Right kidney (tissue), 9 donors: Measurements from ENCODE around the gene GNPTAB.
A peak's percentile ranks its signal among the peaks of the same experiment; 100 is the strongest.
"Not testable (repeated sequence)": the region's sequence is repeated elsewhere in the genome, so short reads cannot be mapped to it uniquely, and the experiment has no call there.

ENCODE experiments used
- DNase-seq: peaks from one replicate; pipeline ENCODE4 v3.0.0-alpha.2; 2016
- long read RNA-seq, 8 donors: transcript quantifications; one replicate each; lab custom pipeline, GENCODE V29; 2026

GNPTAB gene
- long read RNA-seq, donor 1, partial matches to known transcripts, result 20 of 22 reads
- long read RNA-seq, donor 1, other reads (novel, unspliced or antisense), result 0 of 22 reads
- long read RNA-seq, donor 2, full-length matches to known transcripts, result 2 of 17 reads
- long read RNA-seq, donor 2, partial matches to known transcripts, result 15 of 17 reads
- long read RNA-seq, donor 2, other reads (novel, unspliced or antisense), result 0 of 17 reads
- long read RNA-seq, donor 3, result 0 reads
- long read RNA-seq, donor 4, result 0 reads
- long read RNA-seq, donor 5, full-length matches to known transcripts, result 3 of 8 reads
- long read RNA-seq, donor 5, partial matches to known transcripts, result 5 of 8 reads
- long read RNA-seq, donor 5, other reads (novel, unspliced or antisense), result 0 of 8 reads
- long read RNA-seq, donor 6, full-length matches to known transcripts, result 5 of 5 reads
- long read RNA-seq, donor 6, partial matches to known transcripts, result 0 of 5 reads
- long read RNA-seq, donor 6, other reads (novel, unspliced or antisense), result 0 of 5 reads
- long read RNA-seq, donor 7, full-length matches to known transcripts, result 3 of 3 reads
- long read RNA-seq, donor 7, partial matches to known transcripts, result 0 of 3 reads
- long read RNA-seq, donor 7, other reads (novel, unspliced or antisense), result 0 of 3 reads
- long read RNA-seq, donor 8, full-length matches to known transcripts, result 6 of 6 reads
- long read RNA-seq, donor 8, partial matches to known transcripts, result 0 of 6 reads
- long read RNA-seq, donor 8, other reads (novel, unspliced or antisense), result 0 of 6 reads

- DNase-seq, result peak; percentile 90
Observed at GRCh38 chr12:101830367-101831325, at the start of gene GNPTAB. TSS of gene GNPTAB (minus strand) at chr12:101830959. CDS start at chr12:101830675, 284 bp downstream.

DNA sequence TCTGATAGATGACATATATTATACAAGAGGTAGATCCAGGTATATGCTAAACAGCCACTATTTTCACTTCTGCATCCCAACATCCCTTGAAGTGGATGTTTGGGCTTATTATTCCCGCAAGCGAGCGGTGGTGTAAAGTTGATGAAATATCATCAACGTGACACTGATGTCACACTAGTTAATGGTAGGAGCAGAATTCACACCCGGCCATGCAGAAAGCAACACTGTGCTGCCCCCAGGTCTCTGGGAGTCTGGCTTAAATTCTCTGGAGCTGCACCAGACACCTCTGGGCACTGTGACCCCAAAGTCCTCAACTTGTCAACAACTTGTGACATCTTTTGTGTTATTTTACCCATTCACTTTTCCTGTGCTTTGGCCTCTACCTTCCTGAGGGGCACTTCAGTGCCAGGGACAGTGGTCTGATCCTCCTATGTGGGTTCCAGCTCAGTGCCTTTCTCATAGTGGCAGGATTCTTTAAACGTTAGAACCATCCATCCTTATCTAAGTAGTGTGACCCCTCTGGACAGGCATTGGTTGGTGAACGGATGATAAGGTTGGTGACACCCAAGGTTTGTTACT is 47.6 kb upstream of the GNPTAB start:
- DNase-seq, result peak; percentile 43

DNA sequence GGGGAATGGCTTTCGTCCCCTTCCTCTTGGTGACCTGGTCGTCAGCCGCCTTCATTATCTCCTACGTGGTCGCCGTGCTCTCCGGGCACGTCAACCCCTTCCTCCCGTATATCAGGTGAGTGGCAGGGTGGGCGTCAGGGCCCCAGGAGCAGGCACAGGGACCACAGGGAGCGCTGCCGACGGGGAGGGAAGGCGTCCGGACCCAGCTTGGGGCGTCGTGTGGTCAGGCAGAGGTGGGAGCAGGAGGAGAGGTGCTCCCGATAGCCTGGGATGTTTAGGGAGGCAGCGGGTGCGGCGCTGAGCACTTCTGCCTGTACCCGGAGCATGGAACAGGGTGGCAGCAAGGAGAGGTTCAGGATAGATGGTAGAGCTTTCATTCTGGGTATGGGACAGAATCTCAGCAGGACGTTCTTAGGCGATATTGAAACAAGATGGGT is 47.1 kb upstream of the GNPTAB start:
- DNase-seq, result peak; percentile 80

- DNase-seq, result peak; percentile 95
Observed at GRCh38 chr12:101876861-101877805, 46.4 kb upstream of the GNPTAB start, which contains the start of gene DRAM1. TSS of gene DRAM1 (plus strand) at chr12:101877580. CDS start at chr12:101877790, 210 bp downstream.

DNA sequence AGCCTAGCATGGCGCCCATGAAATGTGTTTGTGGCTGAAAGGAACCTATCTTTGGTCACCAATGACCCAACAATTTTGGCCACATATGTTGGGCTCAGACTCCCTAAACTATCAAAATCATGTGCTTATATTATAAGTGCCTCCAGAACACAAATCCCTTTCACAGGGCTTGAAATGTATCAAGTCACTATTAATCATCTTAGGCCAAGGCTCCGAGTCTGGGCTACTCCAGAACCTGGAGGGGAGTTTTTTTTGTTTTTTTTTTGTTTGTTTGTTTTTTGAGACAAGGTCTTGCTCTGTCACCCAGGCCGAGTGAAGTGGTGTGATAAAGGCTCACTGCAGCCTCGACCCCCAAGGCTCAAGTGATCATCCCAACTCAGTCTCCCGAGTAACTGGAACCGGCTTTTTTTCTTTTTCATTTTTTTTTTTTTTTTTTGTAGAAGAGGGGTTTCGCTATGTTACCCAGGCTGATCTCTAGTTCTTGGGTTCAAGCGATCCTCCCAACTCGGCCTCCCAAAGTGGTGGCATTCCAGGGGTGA is 45.6 kb upstream of the GNPTAB start:
- DNase-seq, result peak; percentile 20

GRCh38 chr12:101875162-101875561 is 44.4 kb upstream of the GNPTAB start:
- no peak for DNase-seq

GRCh38 chr12:101870925-101871324 is 40.2 kb upstream of the GNPTAB start:
- no peak for DNase-seq

GRCh38 chr12:101867619-101868018 is 36.9 kb upstream of the GNPTAB start:
- not testable (repeated sequence) for DNase-seq

DNA sequence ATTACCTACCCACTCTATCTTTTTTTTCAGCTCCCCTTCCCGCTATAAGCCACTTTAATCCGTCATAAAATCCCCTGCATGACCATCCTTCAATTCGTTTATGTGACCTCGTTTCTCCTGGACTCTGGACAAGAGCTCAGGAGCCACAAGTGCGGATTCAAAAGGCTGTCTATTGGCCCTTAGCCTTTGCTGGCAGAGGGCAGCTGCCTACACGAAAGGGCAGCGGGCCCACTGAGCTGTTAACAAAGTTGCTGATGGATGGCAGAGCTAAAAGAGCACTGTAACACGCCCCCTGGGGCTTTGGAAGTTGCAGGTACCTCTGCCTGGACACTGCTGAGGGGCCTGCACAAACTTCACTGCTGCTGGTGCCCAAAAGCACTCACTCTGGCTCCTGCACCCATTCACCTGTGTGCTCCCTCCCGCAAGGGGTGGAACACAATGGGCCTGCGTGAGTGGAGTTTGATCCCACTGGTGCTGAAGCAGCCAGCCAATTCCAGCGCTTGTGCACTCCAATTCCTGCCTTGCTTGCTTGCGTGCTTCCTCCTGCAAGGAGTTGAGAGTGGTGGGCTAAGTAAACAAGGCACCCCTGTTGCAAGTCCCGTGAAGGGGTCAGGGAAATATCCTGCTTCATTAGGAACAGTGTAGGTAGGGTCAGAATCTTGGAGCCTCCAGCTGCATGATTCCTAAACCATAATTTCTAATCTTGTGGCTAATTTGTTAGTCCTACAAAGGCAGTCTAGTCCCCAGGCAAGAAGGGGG is 36.0 kb upstream of the GNPTAB start:
- DNase-seq, result no peak

- DNase-seq, result no peak
Observed at GRCh38 chr12:101863981-101864380, 33.2 kb upstream of the GNPTAB start.

DNA sequence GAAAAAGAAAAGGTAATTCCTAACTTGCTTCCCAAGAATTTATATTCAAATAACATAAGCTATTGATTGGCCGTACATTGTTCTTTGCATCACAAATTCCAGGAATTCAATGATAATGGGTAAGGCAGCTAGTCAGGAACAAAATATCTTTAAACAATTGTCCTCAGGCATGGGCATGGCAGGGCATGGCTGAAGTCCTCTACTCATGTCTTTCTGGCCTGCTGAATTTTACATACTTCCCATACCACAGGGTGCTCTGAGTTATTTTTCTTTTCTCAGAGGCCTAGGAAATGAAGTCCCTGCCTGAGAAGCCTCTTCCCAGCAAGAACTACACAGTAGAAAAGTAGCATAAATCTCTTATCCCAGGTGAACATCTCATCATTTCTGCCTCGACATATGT is 31.5 kb upstream of the GNPTAB start:
- no peak for DNase-seq

GRCh38 chr12:101861688-101862087 is 30.9 kb upstream of the GNPTAB start:
- not testable (repeated sequence) for DNase-seq

- DNase-seq, result no peak
Observed at GRCh38 chr12:101859664-101860607, 29.2 kb upstream of the GNPTAB start.

- DNase-seq, result no peak
Observed at GRCh38 chr12:101858361-101858760, 27.6 kb upstream of the GNPTAB start.

DNA sequence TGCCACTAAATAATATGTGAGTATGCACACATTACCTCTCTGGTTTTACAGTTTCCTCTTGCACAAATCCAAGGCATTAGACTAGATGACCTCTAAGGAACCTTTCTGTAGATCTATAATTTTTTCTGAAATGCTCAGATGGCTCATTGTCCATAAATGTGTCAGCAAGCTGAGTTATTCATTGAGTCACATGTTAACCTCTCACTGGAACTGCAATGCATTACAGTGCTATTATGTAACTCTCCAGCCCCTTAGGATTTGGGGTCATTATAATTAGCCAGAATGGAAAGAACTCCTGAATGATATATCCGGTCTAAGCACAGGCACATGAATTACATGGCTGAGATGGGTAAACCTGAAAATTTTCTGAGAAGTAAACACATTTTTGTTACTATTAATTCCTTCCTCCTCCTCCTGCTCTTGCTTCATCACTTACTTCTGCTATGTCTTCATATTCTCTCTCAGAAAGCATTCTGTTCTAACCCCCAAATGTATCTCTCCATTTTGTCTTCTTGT is 26.3 kb upstream of the GNPTAB start:
- no peak for DNase-seq

GRCh38 chr12:101856614-101857013 is 25.9 kb upstream of the GNPTAB start:
- not testable (repeated sequence) for DNase-seq

GRCh38 chr12:101855976-101856375 is 25.2 kb upstream of the GNPTAB start:
- DNase-seq, result no peak

DNA sequence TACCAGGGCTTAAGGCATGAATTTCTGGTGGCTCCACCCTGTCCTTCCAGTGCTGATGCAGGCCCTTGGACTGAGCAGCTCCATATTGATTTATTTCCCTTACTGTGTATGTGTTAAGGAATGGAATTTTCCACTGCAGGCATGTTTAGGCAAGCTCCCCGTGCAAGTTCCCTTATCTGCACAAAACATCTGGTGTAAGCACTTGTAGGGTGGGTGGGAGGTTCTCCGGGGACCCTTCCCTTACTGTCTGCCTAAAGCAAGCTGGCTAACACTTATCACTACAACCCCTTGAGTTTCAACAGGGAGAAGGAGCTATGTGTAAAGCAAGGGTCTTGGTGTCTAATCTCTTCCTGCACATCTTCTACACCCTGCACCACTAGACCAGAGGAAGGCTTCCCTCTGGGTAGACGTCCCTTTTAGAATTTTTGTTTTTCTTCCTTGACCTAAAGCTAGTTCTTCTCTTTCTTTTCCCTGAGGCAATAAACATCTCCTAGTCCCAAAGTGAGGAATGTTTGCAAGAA is 24.7 kb upstream of the GNPTAB start:
- peak; percentile 20 for DNase-seq
